HCT116 (cell line): ENCODE results near the gene UPP1. TPM values are rescaled to one million over a fixed set of nuclear protein-coding genes. Genes with fewer than 3 reads are reported as not detected.
A peak's percentile ranks its signal among the peaks of the same experiment; 100 is the strongest.

Experiments used
- ATAC-seq: fragments of 200-7000 bp; cut with Tn5 transposase; 2 replicates; pipeline ENCODE4 v1.9.1; 2020; ENCODE audit warnings: mild to moderate bottlenecking, moderate library complexity
- BruUV-seq: library from RNA; stranded (reverse); fragments of 400-500 nt; replicated peaks from 2 replicates; lab custom pipeline; 2021; lab: Mats Ljungman, UMichigan
- CTCF ChIA-PET: fragments of 300-600 bp; sonication (Branson Sonifier 250); formaldehyde crosslinking; loops from one replicate; lab custom pipeline; 2021; ENCODE audit warnings: antibody characterized with exemption; lab: Charles Lee
- POLR2A ChIA-PET: fragments of 300-600, 350-600 bp; sonication (Branson Sonifier 250); formaldehyde crosslinking; loops from one replicate; lab custom pipeline; 2021; ENCODE audit warnings: antibody characterized with exemption; lab: Charles Lee
- RAD21 ChIA-PET, 2 experiments: fragments of 300-600 bp; sonication (Branson Sonifier 250); formaldehyde crosslinking; loops; one replicate each; lab custom pipeline; 2023; ENCODE audit warnings: low total read pairs in 2 of 2; ENCODE audit not compliant: uncharacterized antibody in 2 of 2, unreplicated experiment in 2 of 2, low non-redundant PET in 1 of 2; lab: Charles Lee
- DNase-seq: peaks from one replicate; pipeline ENCODE4 v3.0.0-alpha.2; 2010; ENCODE audit warnings: low read depth, low spot score
- H2AFZ ChIP-seq: fragments of 200-600 bp; shearing (Covaris generic), sonication (generic); 2 replicates; pipeline ENCODE4 v1.6.1; 2017; ENCODE audit warnings: low read depth, mixed run types, mixed read lengths, antibody characterized with exemption, low read length; ENCODE audit not compliant: poor library complexity, severe bottlenecking
- H3K27ac ChIP-seq: 2 replicates; pipeline ENCODE4 v1.5.1; 2012; ENCODE audit warnings: low read depth, low read length
- H3K27me3 ChIP-seq: fragments of 200-600 bp; sonication (generic); 2 replicates; pipeline ENCODE4 v1.6.1; 2016; ENCODE audit warnings: mixed run types, low read length, mixed read lengths; ENCODE audit not compliant: insufficient read depth
- H3K36me3 ChIP-seq, 2 experiments: fragments of 200-500 bp in 1 of 2; fragments of 200-600 bp in 1 of 2; sonication (Bioruptor generic) in 1 of 2; sonication (generic) in 1 of 2; 2 replicates each; pipeline versions ENCODE4 v1.5.1 to v1.6.1; 2014 to 2016; ENCODE audit warnings: low read length in 2 of 2, inconsistent platforms in 1 of 2, mixed read lengths in 1 of 2, mixed run types in 1 of 2; ENCODE audit not compliant: insufficient read depth in 2 of 2, control insufficient read depth in 1 of 2
- H3K4me1 ChIP-seq, 2 experiments: fragments of 200-600 bp in 1 of 2; sonication (generic) in 1 of 2; 2 replicates each; pipeline versions ENCODE4 v1.5.1 to v1.6.1; 2012 to 2017; ENCODE audit warnings: low read length in 2 of 2, inconsistent platforms in 1 of 2, mild to moderate bottlenecking in 1 of 2, mixed read lengths in 1 of 2, mixed run types in 1 of 2, moderate library complexity in 1 of 2; ENCODE audit not compliant: insufficient read depth in 2 of 2, control insufficient read depth in 1 of 2
- H3K4me2 ChIP-seq: fragments of 200-600 bp; sonication (generic); 2 replicates; pipeline ENCODE4 v1.6.1; 2017; ENCODE audit warnings: mixed run types, low read length, mixed read lengths
- H3K4me3 ChIP-seq, 2 experiments: fragments of 200-600 bp in 1 of 2; sonication (generic) in 1 of 2; replicated peaks in 1 of 2; 2 replicates each; pipeline ENCODE4 v1.5.1; 2011 to 2016; ENCODE audit warnings: low read length in 2 of 2, control low read depth in 1 of 2, low read depth in 1 of 2, mild to moderate bottlenecking in 1 of 2, mixed read lengths in 1 of 2, mixed run types in 1 of 2
- H3K79me2 ChIP-seq: fragments of 200-600 bp; sonication (generic); 2 replicates; pipeline ENCODE4 v1.6.1; 2017; ENCODE audit warnings: mild to moderate bottlenecking, mixed run types, low read length, moderate library complexity, mixed read lengths; ENCODE audit not compliant: insufficient read depth
- H3K9ac ChIP-seq: fragments of 200-600 bp; sonication (generic); 2 replicates; pipeline ENCODE4 v1.6.1; 2016; ENCODE audit warnings: low read length, mixed read lengths
- H3K9me2 ChIP-seq: fragments of 200-600 bp; sonication (generic), shearing (Covaris generic); 2 replicates; pipeline ENCODE4 v1.6.1; 2017; ENCODE audit warnings: mixed run types, mild to moderate bottlenecking, moderate library complexity; ENCODE audit not compliant: insufficient read depth
- H3K9me3 ChIP-seq, 2 experiments: fragments of 200-500 bp in 1 of 2; fragments of 200-600 bp in 1 of 2; sonication (Bioruptor generic) in 1 of 2; sonication (generic) in 1 of 2; 2 replicates each; pipeline ENCODE4 v1.6.1; 2014 to 2017; ENCODE audit warnings: low read length in 2 of 2, mixed read lengths in 2 of 2, inconsistent platforms in 1 of 2, low read depth in 1 of 2, mild to moderate bottlenecking in 1 of 2, mixed run types in 1 of 2, moderate library complexity in 1 of 2; ENCODE audit not compliant: control insufficient read depth in 1 of 2, insufficient read depth in 1 of 2
- H4K20me1 ChIP-seq: fragments of 200-600 bp; sonication (generic), shearing (Covaris generic); 2 replicates; pipeline ENCODE4 v1.6.1; 2017; ENCODE audit warnings: mixed run types, mild to moderate bottlenecking, moderate library complexity; ENCODE audit not compliant: insufficient read depth
- CBX3 ChIP-seq: IDR thresholded peaks from 2 replicates; pipeline ENCODE4 v1.6.1; 2012; ENCODE audit warnings: low read depth
- POLR2AphosphoS5 ChIP-seq: IDR thresholded peaks from 2 replicates; pipeline ENCODE4 v1.6.1; 2011; ENCODE audit warnings: mild to moderate bottlenecking, low read depth, low read length, moderate library complexity
- RAD21 ChIP-seq: IDR thresholded peaks from 2 replicates; pipeline ENCODE4 v1.6.1; 2012; ENCODE audit warnings: low read depth, mild to moderate bottlenecking
- TCF7L2 ChIP-seq: IDR thresholded peaks from 2 replicates; pipeline ENCODE4 v1.7.0; 2011; ENCODE audit warnings: borderline replicate concordance, inconsistent platforms; ENCODE audit not compliant: insufficient read depth, insufficient read length; ENCODE audit errors: extremely low read depth
- ZNF274 ChIP-seq: fragments of 200-500 bp; sonication (Bioruptor generic); IDR thresholded peaks from 2 replicates; pipeline ENCODE4 v1.6.1; 2014; ENCODE audit warnings: mild to moderate bottlenecking, low read depth, low read length, inconsistent platforms
- intact Hi-C: fragments of 100-400 bp; cut with micrococcal nuclease; formaldehyde crosslinking; loops from 2 replicates; pipeline ENCODE4 v1.10.0; 2022
- total RNA-seq: library from RNA; stranded (reverse); gene quantifications from one replicate; pipeline ENCODE4 v1.2.1, GENCODE V29; 2021; ENCODE audit not compliant: unreplicated experiment
- TF ChIP-seq, protein P1 (sequence below): IDR thresholded peaks from 2 replicates; pipeline ENCODE4 v1.6.1; 2011; ENCODE audit warnings: mild to moderate bottlenecking, low read length, moderate library complexity; ENCODE audit not compliant: insufficient replicate concordance; ENCODE audit errors: extremely low read depth
- TF ChIP-seq, protein P2 (sequence below), 3 experiments: fragments of 200-600 bp in 1 of 3; sonication (generic) in 1 of 3; IDR thresholded peaks in 2 of 3; conservative IDR thresholded peaks in 1 of 3; 2 replicates each; pipeline ENCODE4 v1.5.1; 2012 to 2017; ENCODE audit warnings: low read depth in 2 of 3, low read length in 2 of 3, antibody characterized with exemption in 1 of 3, borderline replicate concordance in 1 of 3, control low read depth in 1 of 3, mild to moderate bottlenecking in 1 of 3, mixed read lengths in 1 of 3, mixed run types in 1 of 3, moderate library complexity in 1 of 3; ENCODE audit not compliant: insufficient read depth in 1 of 3

The UPP1 gene
- total RNA-seq, 1 experiment from 2014 or later: 42.7 TPM

DNA sequence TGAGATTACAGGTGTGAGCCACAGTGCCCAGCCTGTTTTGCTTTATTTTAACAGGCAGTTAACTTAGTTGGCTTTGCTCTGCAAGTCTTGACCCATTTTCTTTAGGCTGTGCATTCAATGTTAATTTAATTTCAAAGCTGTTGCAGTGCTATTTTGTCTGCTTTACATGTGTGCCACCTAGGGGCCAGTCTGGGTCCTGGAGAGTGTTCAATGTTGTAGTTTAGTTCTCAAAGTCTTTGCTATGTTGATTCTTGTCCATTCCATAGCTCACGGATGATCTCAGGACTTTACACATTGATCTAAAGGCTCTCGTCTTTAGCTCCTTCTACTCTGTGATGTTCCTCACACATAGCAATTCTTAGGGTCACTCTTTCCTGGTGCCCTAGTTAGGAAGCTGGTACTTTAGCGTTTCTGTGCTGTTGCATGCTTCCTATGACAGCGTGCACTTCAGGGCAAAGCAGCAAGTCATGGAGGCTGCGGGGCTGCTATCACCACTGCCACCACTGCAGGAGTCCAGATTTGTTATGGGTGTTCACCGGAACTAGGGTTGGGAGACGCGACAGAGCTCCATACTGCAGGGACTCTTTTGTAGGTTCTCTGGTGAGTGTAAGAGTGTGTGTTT, 65.8 kb downstream of the UPP1 start:
- Histone ChIP-seq H3K4me2 (no peak overlapping the region), H3K27me3 (peaks cover 15% of the 10 kb centered on the region), H3K9me2 (no peaks in the 10 kb centered on the region), H2AFZ (no peak overlapping the region), H3K9me3 (no peaks in the 10 kb centered on the region), H4K20me1 (no peaks in the 10 kb centered on the region), H3K36me3 (no peaks in the 10 kb centered on the region), H3K27ac (no peak overlapping the region), H3K9ac (no peak overlapping the region), H3K4me3 (no peak overlapping the region), H3K4me1 (no peaks in the 10 kb centered on the region), H3K79me2 (no peaks in the 10 kb centered on the region)
- ATAC-seq (peak; percentile 95), DNase-seq (peak; percentile 28)
- TF ChIP-seq, protein P1, sequence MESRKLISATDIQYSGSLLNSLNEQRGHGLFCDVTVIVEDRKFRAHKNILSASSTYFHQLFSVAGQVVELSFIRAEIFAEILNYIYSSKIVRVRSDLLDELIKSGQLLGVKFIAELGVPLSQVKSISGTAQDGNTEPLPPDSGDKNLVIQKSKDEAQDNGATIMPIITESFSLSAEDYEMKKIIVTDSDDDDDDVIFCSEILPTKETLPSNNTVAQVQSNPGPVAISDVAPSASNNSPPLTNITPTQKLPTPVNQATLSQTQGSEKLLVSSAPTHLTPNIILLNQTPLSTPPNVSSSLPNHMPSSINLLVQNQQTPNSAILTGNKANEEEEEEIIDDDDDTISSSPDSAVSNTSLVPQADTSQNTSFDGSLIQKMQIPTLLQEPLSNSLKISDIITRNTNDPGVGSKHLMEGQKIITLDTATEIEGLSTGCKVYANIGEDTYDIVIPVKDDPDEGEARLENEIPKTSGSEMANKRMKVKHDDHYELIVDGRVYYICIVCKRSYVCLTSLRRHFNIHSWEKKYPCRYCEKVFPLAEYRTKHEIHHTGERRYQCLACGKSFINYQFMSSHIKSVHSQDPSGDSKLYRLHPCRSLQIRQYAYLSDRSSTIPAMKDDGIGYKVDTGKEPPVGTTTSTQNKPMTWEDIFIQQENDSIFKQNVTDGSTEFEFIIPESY: no peak
- TF ChIP-seq POLR2AphosphoS5 (no peak), ZNF274 (no peak), CBX3 (no peak), TCF7L2 (no peak), RAD21 (peak; percentile 84)
- TF ChIP-seq, protein P2, sequence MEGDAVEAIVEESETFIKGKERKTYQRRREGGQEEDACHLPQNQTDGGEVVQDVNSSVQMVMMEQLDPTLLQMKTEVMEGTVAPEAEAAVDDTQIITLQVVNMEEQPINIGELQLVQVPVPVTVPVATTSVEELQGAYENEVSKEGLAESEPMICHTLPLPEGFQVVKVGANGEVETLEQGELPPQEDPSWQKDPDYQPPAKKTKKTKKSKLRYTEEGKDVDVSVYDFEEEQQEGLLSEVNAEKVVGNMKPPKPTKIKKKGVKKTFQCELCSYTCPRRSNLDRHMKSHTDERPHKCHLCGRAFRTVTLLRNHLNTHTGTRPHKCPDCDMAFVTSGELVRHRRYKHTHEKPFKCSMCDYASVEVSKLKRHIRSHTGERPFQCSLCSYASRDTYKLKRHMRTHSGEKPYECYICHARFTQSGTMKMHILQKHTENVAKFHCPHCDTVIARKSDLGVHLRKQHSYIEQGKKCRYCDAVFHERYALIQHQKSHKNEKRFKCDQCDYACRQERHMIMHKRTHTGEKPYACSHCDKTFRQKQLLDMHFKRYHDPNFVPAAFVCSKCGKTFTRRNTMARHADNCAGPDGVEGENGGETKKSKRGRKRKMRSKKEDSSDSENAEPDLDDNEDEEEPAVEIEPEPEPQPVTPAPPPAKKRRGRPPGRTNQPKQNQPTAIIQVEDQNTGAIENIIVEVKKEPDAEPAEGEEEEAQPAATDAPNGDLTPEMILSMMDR (IDR thresholded peaks at IDR 0.05 in 2 of 3, conservative IDR thresholded peaks at IDR 0.05 in 1 of 3; ENCODE audit: borderline replicate concordance in 1 of 3, insufficient read depth in 1 of 3, low read depth in 2 of 3, low read length in 2 of 3): peak; percentile 69 to 75 (median 73); a peak in 5 of 6 replicates
- POLR2A ChIA-PET: no interaction called here
- RAD21 ChIA-PET: interaction anchor here (0.6 to 1.4 kb wide), 3 partner anchors 210 to 335 kb away, joined by 3 to 14 read pairs (median 12); no protein-coding TSS in a partner anchor
- BruUV-seq: no TSS peak
- intact Hi-C loops: loop anchor here (1.0 to 10.0 kb wide), 2 partner anchors 210 to 890 kb away; no protein-coding TSS in a partner anchor
- CTCF ChIA-PET: interaction anchor here (0.8 to 2.1 kb wide), 9 partner anchors 14 to 889 kb away, joined by 3 to 34 read pairs (median 4); no protein-coding TSS in a partner anchor

Other genes with a start within 250 kb of the UPP1 start
- gene PKD1L1, start 140.8 kb upstream of the UPP1 start, total RNA-seq: 0.17 TPM
- gene HUS1, start 109.7 kb upstream of the UPP1 start, total RNA-seq: 30.0 TPM
- 4.5 TPM for gene SUN3, start 60.2 kb upstream of the UPP1 start, total RNA-seq
- 0.15 TPM for gene C7orf57, start 53.7 kb upstream of the UPP1 start, total RNA-seq
- gene ABCA13, start 82.2 kb downstream of the UPP1 start, total RNA-seq: not detected